Ureter (tissue), 1 donor: ENCODE measurements around the gene ESRRB. TPM values are rescaled to one million over a fixed set of nuclear protein-coding genes. Genes with fewer than 3 reads are reported as not detected.

Source experiments
- DNase-seq: peaks from one replicate; pipeline ENCODE4 v3.0.0-alpha.2; 2020; ENCODE audit warnings: low spot score
- total RNA-seq: library from RNA; stranded (reverse); gene quantifications from one replicate; pipeline ENCODE4 v1.2.4, GENCODE V29; 2023
- donor health status: DM: yes; HTN: yes; CAD: no.

The ESRRB gene
- total RNA-seq, 1 donor from 2014 or later: 0.16 TPM

- DNase-seq: no peak
Measured at GRCh38 chr14:76450476-76450875, 74.5 kb downstream of the ESRRB start.

DNA sequence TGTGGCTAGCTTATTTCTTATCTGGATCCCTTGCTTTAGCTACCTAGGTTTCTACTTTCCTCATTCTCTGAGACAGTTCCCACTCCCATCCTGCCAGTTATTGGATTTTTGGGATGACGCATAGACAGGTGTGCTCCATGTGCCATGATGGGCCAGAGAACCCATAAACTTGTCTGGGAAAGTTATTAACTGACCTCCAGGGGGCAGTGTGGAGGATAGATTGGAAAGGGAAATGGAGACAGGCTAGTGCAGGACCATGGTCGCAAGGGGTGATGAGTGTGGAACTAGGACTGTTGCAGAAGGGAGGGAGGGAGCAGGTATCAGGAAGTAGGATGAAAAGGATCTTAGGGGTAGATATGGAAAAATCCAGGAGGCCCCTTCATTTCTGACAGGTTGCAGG is 80.3 kb downstream of the ESRRB start:
- no peak for DNase-seq

DNA sequence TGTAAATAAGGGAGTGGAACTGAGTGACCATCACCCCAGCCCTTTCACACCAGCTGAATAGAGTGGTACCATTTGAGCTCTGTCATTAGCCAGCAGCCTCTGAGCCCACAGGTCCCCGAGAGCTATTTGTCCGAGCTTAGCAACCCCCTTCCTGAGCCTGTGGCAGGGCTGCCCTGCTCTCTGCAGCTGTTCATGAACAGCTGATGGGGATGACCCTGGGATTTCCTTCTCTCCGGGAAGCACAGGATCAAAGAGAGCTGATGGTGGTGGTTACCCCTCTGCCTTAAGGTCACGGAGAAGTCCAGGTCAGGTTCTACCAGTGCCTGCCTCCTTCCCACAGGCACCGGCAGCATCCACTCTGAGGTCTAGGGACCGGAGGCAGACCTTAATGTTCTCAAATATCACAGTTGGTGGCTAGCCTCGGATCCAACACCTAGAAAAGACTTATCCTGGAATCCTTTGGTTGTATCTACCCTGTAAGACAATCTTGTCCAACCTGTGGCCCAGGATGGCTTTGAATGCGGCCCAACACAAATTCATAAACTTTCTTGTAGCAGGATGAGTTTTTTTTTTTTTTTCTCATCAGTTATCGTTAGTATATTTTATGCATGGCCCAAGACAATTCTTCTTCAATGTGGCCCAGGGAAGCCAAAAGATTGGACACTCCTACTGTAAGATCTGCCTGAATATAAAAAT is 81.1 kb downstream of the ESRRB start:
- DNase-seq: no peak

DNA sequence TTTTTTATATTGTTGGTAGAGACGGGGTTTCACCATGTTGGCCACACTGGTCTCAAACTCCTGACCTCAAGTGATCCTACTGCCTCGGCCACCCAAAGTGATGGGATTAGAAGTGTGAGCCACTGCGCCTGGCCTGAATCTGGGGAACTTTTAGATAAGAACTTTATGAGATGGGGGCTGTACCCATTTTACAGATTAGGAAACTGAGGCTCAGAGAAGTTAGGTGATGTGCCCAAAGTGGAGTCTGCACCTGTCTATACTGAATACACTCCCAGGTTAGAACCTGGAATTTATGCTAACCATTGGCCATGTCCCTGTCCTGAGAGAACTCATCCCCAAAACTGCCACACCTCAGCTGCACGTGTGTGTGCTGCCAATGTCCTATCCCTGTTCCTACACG is 81.9 kb downstream of the ESRRB start:
- no peak for DNase-seq

- no peak for DNase-seq
Measured at GRCh38 chr14:76461886-76462285, 85.9 kb downstream of the ESRRB start.

DNA sequence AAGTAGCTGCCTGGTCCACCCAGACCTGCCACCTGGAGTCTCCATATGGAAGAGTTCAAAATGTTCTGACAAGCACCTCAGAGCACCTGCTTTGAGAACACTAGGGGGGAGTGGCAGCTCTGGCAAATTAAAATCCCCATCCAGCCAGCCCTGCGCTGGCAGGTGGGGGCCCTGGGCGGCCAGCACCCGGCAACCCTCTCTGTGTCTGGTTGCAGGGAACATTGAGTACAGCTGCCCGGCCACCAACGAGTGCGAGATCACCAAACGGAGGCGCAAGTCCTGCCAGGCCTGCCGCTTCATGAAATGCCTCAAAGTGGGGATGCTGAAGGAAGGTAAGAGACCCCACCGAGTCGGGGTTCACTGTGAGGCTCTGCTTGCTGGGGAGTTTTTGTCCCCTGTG is 86.4 kb downstream of the ESRRB start:
- DNase-seq: no peak

GRCh38 chr14:76463105-76463504 is 87.2 kb downstream of the ESRRB start:
- DNase-seq: no peak

GRCh38 chr14:76464856-76465255 is 88.9 kb downstream of the ESRRB start:
- DNase-seq: no peak

- DNase-seq: no peak
Measured at GRCh38 chr14:76465664-76466063, 89.7 kb downstream of the ESRRB start.

- DNase-seq: no peak
Measured at GRCh38 chr14:76467711-76468155, 91.8 kb downstream of the ESRRB start.

- DNase-seq: no peak
Measured at GRCh38 chr14:76472199-76472723, 96.3 kb downstream of the ESRRB start.

GRCh38 chr14:76473481-76474263 is 97.7 kb downstream of the ESRRB start:
- DNase-seq: no peak

GRCh38 chr14:76480426-76480825 is 104.5 kb downstream of the ESRRB start:
- no peak for DNase-seq

- DNase-seq: no peak
Measured at GRCh38 chr14:76484355-76484754, 108.4 kb downstream of the ESRRB start.

DNA sequence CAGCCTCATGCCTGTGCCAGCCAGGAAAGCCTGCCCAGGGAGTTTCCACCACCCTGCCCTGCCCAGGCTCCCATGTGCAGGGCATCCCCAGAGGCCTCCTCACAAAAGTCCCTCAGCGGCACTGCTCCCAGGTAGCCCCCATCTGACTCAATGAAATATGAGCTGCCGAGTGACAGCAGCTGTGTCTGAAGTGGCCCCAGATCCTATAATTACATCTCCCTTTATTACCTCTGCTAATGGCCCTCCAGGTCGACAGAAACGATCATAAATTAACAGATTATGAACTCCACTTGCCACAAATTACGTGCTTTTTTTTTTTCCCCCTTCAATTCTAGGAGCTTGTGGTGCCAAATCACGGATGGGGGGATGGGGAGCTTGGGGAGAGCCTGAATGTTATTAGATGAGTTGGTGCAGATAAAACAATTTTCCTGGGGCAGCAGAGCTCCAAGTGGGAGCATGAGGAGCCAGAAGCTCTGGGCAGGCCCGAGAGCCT is 110.4 kb downstream of the ESRRB start:
- DNase-seq: no peak

GRCh38 chr14:76488551-76488950 is 112.6 kb downstream of the ESRRB start:
- no peak for DNase-seq

GRCh38 chr14:76489667-76490066 is 113.7 kb downstream of the ESRRB start:
- no peak for DNase-seq

GRCh38 chr14:76490111-76490510 is 114.2 kb downstream of the ESRRB start:
- no peak for DNase-seq

- no peak for DNase-seq
Measured at GRCh38 chr14:76490735-76491134, 114.8 kb downstream of the ESRRB start.

DNA sequence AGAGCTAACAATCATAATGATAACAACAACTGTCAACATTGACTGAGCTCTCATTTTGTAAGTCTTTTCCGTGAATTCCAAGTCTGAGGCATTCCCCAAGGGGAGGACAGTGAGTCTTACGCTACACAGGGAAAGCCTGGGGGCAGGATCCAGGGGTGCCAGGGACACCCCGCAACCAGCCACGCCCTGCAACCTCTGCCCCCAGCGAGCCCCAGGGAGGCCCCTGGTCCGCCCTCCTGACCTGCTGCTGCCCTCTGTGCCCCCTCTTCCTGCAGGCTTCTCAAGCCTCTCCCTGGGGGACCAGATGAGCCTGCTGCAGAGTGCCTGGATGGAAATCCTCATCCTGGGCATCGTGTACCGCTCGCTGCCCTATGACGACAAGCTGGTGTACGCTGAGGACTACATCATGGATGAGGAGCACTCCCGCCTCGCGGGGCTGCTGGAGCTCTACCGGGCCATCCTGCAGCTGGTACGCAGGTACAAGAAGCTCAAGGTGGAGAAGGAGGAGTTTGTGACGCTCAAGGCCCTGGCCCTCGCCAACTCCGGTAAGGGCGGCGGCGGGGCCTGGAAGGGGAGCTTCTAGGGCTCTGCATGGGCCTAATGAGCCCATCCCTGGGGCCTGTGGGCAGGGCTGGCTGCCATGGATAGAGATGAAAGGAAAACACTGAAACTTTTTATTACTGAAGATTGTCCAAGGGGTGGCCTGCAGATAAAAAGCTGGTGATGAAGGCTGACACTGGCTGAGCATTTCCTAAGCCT is 115.4 kb downstream of the ESRRB start:
- DNase-seq: no peak

DNA sequence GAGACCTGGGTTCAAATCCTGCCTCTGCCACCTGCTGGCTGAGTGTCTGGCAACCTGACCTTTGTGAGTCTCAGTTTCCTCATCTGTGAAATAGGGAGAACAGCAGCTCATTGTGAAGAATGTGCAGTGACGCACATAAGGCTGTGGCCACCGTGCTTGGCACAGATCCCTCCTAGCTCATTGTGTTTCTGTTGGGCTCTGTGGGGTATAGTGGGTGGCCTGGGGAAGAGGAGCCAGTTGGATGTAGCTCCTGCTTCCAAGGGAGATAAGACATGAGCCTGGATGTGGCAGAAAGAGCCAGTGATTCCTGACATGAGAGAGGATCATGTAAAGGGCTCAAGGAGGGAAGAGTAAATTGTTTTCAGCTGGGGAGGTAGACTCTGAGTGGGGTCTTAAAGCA is 120.0 kb downstream of the ESRRB start:
- no peak for DNase-seq

GRCh38 chr14:76496595-76496994 is 120.7 kb downstream of the ESRRB start:
- no peak for DNase-seq
